Prostate gland (tissue), 2 donors: Measurements from ENCODE around the gene CRYZL1.

Experiments used
- CTCF ChIP-seq, 4 experiments: fragments of 200-600 bp in 2 of 4; fragments of 450-650 bp in 2 of 4; sonication (generic) in 2 of 4; IDR thresholded peaks; 1 replicate in 3 of 4; 2 replicates in 1 of 4; pipeline ENCODE4 v1.5.1; 2016 to 2019; ENCODE audit warnings: antibody characterized with exemption in 4 of 4, mild to moderate bottlenecking in 2 of 4, moderate library complexity in 2 of 4
- POLR2A ChIP-seq: fragments of 450-650 bp; IDR thresholded peaks from one replicate; pipeline ENCODE4 v1.6.1; 2016; ENCODE audit warnings: antibody characterized with exemption, mild to moderate bottlenecking
- POLR2AphosphoS5 ChIP-seq: sonication (generic); formaldehyde crosslinking; IDR thresholded peaks from one replicate; pipeline ENCODE4 v1.6.1; 2017; ENCODE audit warnings: antibody characterized with exemption

- no peak for TF ChIP-seq POLR2A
- TF ChIP-seq CTCF (IDR thresholded peaks at IDR 0.05), result no peak
- TF ChIP-seq POLR2AphosphoS5, result no peak
Measured at GRCh38 chr21:33655588-33656221, 14.2 kb upstream of the CRYZL1 start.
